HG03457 (cell line): ENCODE data around the gene ADPRM.

Source experiments
- ATAC-seq: cut with Tn5 transposase; IDR thresholded peaks from one replicate; pipeline ENCODE4 v1.9.1; 2021; ENCODE audit warnings: moderate number of reproducible peaks; ENCODE audit not compliant: unreplicated experiment

Gene ADPRM

DNA sequence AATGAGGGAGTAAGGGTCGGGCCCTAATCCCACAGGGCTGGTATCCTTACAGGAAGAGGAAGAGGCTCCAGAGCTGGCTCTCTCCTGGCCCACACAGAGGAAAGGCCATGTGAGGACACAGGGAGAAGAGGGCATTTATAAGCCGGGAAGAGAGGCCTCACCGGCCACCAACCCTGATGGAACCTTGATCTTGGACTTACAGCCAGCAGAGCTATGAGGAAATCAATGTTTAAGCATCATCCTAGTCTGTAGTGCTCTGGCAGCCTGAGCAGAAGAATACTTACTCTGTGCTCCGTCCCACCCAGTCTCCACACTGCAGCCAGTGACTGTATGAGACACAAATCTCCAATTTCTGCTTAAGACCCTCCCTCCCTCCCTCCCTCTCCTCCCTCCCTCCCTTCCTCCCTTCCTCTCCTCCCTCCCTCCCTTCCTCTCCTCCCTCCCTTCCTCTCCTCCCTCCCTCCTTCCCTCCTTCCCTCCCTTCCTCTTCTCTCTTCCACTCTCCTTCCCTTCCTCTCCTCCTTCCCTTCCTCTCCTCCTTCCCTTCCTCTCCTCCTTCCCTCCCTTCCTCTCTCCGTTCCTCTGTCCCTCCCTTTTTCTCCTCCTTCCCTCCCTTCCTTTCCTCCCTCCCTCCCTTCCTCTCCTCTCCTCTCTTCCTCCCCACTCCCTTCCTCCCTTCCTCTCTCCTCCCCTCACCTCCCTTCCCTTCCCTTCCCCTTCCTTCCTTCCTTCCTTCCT lies 41.3 kb downstream of the ADPRM start:
- no peak for ATAC-seq

DNA sequence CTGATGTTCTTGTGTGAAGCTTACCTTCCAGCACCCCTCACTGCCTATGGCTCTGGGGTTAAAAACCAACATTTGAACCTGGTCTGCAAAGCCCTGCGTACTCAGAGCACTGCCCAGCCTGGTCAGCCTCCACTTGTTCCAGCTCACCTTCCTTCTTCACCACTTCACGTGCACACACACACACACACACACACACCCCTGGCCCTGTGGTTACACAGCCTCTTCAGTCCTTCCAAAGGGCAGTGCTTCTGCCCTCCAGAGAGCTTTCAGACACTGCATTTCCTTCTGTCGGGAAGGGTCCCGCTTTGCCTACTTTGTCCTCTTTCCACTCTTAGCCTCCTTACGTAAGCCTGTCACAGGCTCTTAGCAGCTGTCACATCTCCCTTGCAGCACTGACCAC lies 42.0 kb downstream of the ADPRM start:
- ATAC-seq = no peak

DNA sequence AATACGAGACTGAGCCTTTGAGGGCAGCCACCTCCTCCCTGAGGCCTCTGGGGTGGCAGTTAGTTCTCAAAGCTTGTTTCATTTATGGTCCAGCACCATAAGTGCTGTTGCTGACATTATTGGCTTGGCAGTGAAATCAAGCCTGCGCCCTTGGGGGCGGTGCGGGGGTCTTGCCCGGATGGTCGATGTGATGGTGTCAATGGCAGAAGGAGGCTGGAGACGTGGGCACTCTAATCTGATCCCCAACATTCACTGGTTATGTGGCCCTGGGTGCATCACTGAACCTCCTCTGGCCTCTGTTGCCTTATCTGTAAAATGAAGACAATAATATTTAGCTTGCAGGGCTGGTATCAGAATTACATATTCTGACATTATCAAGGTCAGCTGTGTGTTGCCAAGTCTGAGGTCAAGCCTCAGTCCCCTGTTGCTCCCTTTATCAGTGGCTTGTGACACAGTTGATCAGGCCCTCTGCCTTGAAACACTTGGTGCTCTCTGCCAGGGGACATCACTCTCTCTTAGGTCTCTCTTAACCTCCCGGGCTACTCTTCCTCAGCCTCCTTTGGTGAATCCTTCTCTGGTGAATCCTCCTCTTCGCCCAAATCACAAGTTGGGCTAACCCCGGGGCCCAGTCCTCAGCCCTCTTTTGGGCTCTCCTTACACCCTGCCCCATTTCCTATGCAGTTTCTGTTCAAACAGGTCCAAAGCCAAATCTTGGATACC lies 44.2 kb downstream of the ADPRM start:
- ATAC-seq = no peak

DNA sequence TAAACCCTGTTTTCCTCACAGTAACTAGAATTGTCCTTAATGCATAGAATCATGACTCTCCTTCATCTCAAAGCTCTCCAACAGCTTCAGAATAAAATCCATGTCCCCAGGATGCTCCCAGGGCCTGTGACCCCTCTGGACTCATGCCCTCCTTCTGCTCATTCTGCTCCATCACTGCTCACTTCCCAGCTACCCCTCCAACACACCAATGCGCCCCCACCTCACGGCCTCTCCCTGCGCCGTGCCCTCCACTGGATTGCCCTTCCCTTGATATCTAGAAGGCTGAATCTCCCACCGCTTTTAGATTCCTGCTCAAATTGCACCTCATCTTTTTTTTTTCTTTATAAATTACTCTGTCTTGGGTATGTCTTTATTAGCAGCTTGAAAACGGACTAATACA lies 45.0 kb downstream of the ADPRM start:
- ATAC-seq = no peak

DNA sequence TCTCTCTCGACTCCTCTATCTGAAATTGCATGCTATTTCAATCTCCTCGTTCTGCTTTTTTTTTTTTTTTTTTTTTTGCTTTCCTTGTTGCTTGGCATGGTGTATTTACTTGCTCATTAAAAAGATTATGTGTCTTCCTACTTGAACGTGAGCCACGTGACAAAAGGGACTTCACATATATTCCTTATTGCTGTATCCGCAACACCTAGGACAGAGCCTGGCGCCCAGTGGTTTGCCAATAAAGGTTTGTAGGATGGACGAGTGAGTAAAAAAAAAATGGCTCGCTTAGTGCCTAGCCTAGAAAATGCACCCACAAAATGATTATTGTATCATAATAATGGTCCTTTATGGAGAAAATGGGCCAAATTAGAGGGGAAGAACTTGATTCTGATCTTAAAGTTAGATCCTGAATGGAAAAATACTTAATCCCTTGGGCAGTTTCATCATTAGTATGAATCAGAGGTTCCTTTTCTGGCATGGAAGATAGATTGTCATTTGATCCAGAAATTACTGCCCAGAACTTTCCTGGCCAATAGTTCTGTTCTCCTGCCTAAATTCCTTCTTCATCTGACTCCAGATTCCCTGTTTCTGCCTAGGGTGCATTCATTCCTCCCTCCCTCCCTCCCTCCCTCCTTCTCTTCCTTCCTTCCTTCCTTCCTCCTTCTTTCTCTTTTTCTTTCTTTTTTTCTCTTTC lies 46.1 kb downstream of the ADPRM start:
- no peak for ATAC-seq

DNA sequence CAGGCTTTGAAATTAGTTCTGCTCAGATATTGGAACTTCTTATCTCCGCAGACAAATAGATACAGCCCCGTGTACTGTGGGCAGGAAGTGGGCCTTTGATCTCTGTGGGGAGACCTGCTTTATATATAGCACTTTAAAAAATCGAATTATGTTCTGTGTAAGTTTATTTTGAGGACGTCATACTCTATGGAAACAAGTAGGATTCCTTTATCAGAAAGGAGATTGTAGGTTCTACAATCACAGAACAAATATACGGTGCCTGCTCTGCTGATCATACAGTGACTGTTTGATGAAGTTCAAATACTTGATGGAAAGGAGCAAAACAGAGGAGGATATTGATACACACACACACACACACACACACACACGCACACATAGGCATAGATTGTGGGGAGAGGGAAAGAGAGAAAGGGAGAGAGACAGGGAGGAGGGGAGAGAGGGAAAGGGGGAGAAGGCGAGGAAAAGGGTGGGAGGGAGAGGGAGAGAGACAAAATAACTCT lies 47.2 kb downstream of the ADPRM start:
- no peak for ATAC-seq

DNA sequence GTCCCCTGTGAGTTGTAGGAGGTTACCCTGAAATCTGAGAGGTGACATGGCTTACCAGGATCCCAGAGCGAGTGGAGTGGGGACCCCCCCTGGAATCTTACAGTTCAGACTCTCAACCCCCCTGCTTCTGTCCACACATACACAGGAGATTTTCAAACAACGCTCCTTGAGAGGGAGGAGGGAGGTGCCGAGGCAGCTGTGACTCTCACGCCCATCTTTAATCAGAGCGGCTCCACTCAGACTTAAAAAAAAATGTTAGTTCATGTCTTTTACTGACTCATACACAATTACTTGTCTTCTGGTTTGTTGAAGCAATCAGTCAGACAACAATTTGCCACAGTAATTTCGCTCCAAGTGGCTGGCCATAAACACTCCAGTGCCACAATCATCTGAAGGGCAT lies 47.8 kb downstream of the ADPRM start:
- no peak for ATAC-seq

DNA sequence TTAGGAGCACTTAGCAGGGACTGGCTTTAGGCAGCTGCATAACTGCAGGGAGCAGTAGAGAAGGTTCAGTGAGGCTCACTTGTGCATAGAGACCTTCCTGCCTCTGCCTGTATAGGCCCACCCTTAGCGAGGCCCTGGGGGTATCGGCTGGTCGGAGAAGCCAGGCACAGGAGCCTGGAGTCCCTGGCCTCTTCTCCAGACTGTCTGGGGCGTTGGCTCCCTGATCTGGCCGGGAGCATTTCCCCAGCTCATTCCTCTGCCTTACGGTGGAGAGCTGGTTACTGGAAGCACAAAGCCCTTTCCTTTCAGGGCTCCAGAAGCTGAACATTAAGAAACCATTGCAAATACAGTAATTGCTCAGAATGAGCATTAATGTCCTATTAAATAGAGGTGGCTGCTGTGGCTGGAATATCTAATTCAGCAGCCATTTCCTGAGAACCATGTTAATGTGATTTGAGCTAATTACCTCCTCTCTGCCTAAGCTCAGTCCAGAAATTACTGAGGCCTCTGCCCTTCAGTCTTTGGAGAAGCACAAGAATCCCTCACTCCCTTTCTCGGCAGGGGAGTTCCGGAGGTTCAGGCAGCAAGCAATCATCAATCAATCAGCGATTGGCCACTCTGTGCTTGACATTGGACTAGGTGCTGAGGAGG lies 51.3 kb downstream of the ADPRM start:
- no peak for ATAC-seq

DNA sequence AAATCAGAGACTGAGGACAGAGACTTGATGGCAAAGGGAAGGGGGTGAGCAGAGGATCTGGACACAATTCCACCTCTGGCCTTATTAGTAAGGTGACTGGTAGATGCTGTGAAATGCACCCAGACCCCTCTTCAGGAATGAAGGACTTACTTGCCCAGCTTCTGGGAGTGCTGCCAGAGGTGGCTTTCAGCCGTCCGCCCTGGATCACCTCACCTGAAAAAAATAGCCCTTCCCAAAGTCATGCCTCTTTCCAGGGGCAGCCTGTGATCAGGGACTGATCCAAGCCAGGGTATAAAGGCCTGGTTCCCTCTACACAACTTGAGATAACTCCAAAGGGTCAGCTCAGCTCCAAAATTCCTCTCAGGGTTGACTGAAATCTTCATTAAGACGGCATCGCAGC lies 52.8 kb downstream of the ADPRM start:
- no peak for ATAC-seq

DNA sequence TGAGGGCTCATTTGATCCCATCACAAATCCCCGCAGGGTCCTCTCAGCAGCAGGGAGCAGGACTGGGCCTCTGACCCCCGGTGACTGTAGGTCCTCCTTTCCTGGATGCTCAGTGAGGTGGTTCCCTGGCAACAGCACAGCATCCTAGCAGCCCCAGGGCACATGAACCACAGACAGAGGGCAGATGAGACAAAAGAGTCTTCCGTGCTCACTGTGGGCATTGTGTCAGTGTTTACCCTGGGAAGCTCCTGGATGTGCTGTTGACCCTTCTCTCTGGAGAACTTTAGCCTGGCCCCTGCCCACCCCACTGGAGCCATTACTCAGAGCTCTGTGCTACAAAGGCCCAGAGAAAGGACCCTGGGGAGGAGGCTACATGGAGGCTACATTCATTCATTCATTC lies 54.2 kb downstream of the ADPRM start:
- ATAC-seq = no peak

DNA sequence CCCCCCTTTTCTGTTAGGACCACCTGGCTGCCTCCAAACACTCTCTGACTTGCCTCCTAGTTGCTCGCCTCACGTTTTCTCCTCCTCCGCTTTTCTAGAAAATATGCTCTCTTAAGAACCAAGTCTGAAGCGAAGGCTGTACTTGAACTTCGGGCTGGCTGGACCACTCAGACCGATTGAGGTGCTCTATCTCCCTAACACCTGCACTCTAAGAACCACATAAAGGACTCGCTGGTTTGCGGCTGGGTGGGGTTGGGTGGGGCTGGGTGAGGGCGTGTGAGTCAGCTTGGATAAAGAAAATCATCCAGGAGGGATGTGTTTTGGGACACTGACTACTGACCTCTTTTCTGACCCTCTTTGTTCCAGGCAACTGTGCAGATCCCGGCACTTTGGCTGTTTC lies 55.3 kb downstream of the ADPRM start:
- no peak for ATAC-seq

DNA sequence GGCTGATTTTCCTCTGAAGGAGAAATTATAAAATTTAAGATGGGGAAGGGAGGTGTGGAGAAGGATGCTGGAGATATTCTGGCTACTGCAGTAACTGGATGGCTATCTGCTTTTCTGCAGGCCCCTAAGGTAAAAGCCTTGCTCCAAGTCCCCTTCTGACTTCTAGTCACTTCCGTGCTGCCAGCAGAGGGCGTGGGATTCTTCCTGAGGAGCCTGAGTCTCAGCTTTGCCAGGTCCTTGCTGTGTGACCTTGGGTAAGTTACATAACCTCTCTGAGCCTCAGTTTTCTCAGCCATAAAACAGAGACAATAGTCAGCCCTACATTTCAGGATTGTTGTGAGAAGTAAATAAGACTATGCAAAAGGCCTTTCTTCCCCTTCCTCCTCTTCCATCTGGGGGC lies 56.7 kb downstream of the ADPRM start:
- ATAC-seq = no peak

DNA sequence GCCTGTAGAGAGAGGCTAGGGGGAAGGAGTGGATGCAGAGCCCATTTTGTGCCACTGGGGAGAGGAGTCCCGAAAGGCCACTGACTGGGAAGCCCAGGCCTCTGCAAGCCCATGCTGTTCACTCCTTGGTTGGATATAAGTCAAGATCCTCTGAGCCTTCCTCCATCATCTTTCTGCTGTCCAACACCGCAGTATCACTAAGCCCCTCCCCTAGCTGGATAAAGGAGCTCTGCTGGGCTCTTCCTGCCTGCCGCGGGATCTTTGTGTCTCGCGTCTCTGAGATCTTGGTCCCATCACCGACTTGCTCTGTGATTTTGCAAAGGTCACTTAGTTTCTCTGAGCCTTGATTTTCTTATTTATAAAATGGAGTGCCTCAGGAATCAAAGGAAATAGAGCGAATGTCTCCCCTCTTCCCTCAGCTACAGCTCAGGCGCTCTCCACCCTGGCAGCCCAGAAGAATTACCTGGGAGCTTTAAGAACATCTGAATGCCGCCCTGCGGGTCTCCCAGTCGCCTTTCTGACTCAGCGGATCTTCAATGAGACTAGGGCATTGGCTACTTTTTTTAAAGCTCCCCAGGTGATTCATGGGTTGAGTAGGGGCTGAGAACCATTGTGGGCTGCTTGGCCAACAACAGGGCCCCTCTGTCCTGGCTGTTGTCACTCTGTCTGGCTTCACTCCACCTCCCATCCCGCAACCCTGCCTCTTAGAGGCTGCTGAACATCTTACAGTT lies 57.6 kb downstream of the ADPRM start:
- no peak for ATAC-seq

DNA sequence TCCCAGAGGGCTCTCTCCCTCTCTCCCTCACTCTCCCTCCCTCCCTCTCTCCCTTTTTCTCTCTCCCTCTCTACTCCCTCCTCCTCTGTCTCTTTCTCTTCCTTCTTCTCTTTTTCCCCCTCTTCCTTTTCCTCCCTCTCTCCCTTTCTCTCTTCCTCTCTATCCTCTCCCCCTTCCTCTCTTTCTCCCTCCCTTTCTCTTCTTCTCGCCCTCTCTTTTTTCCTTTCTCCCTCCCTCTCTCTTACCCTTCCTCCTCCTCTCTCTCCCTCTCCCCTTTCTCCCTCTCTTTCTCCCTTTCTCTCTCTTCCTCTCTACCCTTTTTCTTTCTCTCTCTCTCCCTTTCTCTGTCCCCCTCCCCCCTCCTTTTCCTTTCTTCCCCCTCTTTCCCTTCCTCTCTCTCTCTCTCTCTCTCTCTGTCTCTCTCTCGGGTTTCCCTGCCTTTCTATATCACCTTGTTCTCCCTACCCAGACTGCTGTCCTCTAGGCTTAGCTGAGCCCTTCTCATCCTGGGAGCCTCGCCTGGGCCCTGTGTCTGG lies 58.3 kb downstream of the ADPRM start:
- no peak for ATAC-seq

DNA sequence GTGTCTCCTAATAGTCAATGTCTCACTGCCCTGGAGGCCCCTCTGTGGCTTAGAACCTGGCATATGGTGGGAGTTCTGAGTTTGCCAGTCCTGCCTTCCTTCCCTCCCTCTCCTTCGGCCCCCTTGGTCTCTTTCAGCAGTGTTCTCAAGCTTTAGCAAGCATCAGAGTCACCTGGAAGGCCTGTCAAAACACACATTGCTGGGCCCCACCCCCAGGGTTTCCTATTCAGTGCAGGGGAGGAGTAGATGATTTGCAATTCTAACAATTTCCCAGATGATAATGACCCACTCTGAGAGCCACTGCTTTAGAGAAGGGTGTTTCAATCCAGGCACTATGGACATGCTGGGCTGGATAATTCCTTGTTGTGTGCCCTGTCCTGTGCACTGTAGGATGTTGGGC lies 58.8 kb downstream of the ADPRM start:
- ATAC-seq = no peak

DNA sequence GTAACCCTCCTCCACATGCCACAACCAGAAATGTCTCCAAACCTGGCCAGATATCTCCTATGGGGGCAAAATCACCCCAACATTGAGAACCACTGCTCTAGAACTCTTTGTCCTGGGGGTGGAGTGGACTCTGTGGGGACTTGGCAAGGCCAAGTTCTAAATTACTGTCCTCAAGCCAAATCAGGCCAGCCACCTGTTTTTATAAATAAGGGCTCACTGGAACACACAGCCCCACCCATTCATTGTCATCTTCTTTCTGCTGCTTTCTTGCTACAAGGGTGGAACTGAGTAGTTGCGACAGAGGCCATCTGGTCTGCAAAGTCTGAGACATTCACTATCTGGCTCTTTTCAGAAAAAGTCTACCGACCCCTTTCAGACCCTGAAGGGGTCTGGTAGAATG lies 59.2 kb downstream of the ADPRM start:
- no peak for ATAC-seq

DNA sequence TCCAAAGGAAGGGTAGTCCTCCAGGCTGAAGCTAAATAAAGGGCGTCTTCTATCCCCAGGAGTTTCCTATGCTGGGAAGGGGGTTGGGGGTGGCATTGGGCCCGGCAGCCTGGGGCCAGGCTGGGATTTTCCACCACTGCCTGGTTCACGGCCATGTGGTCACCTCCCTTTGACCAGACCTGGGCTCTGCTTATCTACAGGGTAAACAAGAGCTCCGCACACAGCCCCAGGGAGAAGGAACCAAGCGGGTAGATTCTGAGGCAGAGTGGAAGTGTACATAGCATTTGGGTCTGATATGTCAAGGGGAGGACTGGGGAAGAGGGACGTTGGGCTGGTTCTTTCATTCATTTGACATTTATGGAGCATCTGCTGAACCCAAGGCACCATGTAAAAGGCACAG lies 59.7 kb downstream of the ADPRM start:
- ATAC-seq = no peak

DNA sequence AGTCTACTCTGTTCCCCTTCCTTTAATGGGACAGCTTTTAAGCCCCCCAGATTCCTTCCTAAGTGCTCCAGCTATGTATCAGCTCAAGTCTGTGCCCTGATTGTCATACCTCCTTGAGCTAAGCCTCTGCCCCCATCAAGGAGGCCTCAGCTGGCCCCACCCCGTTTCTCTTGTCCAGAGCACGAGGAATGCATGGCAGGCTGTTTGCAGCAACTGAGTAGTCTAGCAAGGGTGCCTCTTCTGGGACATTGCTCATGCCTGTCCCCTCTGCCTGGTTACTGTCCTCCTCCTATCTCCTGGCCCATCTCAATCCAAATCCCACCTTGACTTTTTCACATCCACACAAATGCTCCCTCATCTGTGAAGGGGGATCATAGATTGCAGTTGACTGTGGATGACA lies 60.3 kb downstream of the ADPRM start:
- no peak for ATAC-seq

DNA sequence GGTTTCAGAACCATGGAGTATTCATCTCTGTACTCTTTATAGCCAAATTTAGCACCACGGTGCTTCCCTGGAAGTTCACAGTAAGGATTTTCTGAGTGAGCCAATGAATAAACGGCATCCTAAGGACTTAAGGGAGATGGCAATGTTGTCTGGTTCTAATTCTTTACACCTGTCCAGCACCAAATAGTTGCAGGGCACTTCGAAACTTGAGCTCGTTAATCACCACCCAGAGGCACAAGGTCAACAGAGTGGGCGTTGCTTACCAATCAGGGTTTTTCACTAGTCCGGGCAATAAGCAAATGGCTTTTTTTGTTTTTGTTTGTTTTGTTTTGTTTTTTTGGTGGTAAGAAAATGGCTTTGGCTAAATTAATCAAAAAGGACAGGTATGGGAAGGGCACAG lies 60.7 kb downstream of the ADPRM start:
- ATAC-seq = no peak
